Mucosa of descending colon (tissue), 3 donors: ENCODE measurements around the gene CAMKK1. TPM values are rescaled to one million over a fixed set of nuclear protein-coding genes. Genes with fewer than 3 reads are reported as not detected.

ENCODE experiments used
- ATAC-seq: fragments of 200-7000 bp; cut with Tn5 transposase; one replicate; pipeline ENCODE4 v1.9.1; 2020; ENCODE audit warnings: mild to moderate bottlenecking, moderate library complexity
- DNase-seq, 3 donors: peaks; one replicate each; pipeline ENCODE4 v3.0.0-alpha.2; 2020
- H3K36me3 ChIP-seq: fragments of 200-600 bp; one replicate; pipeline ENCODE4 v1.8.0; 2021; ENCODE audit warnings: low read depth, mild to moderate bottlenecking
- H3K4me1 ChIP-seq: fragments of 200-600 bp; one replicate; pipeline ENCODE4 v1.8.0; 2021; ENCODE audit warnings: low read depth, mild to moderate bottlenecking
- H3K4me3 ChIP-seq: fragments of 200-600 bp; one replicate; pipeline ENCODE4 v1.8.0; 2021; ENCODE audit warnings: mild to moderate bottlenecking
- H3K9me3 ChIP-seq: fragments of 200-600 bp; one replicate; pipeline ENCODE4 v1.8.0; 2021; ENCODE audit warnings: mild to moderate bottlenecking
- intact Hi-C, 2 donors: fragments of 100-400 bp; cut with DNase I in 1 of 2; cut with micrococcal nuclease in 1 of 2; formaldehyde crosslinking; loops; one replicate each; pipeline versions ENCODE4 v1.11.0 to v1.11.1; 2022; cut with DNase I, micrococcal nuclease
- long read RNA-seq, 2 donors: library from polyadenylated mRNA; unstranded; transcript quantifications; one replicate each; pipeline ENCODE4 v2.0.0, GENCODE V29; 2019 to 2021
- total RNA-seq, 3 donors: library from RNA; stranded (reverse); fragmentation: NEBNext Ultra II Directional in 2 of 3; extraction: Animal tissue kit (Norgen Biotek cat#: 25700) in 2 of 3; gene quantifications; one replicate each; pipeline versions ENCODE4 v1.2.1 to v1.2.4, GENCODE V29; 2021 to 2023
- TF ChIP-seq, protein P1 (sequence below): fragments of 200-600 bp; IDR thresholded peaks from one replicate; pipeline ENCODE4 v1.8.0; 2022; ENCODE audit warnings: antibody characterized with exemption, mild to moderate bottlenecking
- donor health status: DM: no; HTN: no; CAD: no; lungs with moderate emphysema.
- donor health status: DM: no; HTN: no; CAD: no.
- donor health status: DM: no; HTN: yes; CAD: no.

CAMKK1 gene
- total RNA-seq: 10 to 100 TPM in 1 of 3 donors, 1 to 10 TPM in 2; 4.8 to 11.6 (median 6.2) TPM
- long read RNA-seq, donor 1, partial matches to known transcripts: 8 of 14 reads
- long read RNA-seq, donor 1, other reads (novel, unspliced or antisense): 6 of 14 reads
- long read RNA-seq, donor 2, partial matches to known transcripts: 1 of 3 reads
- long read RNA-seq, donor 2, other reads (novel, unspliced or antisense): 2 of 3 reads

DNA sequence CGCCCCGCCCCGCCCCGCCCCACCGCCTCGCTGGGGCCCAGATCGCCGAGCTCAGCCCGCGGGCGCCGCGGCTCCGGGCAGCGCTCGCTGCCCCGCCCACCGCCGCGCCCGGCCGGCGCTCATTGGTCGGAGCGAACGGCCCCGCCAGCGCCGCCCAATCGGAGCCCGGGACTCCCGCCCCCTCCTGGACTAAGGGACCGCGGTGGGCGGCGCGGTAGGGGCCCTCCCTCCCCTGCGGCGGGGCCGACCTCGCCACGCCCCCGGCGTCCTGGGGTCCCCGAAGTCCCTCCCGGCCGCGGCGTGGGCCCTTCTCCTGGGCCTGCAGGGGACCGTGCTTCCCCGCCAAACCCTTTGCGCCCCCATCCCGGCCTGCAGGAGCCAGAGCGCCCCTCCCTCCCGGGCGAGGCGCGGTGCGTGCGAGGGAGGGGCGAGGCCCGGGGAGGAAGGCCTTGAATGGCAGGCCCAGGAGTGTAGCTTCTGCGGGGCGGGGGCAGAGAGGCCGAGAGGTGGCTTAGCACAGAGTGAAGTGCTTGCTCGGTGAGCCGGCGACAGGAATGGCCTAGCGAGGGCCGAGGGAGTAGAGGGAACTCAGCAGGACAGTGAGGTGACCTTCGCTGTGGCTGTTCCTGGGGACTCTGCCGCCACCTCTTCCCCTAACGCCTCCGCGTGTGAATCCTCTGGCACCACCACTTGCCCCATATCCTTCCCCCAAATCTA, at the start of gene CAMKK1:
Gene CAMKK1 (minus strand): TSS at position 51 of the 717 bp plus-strand sequence. CDS start 7,366 bp downstream, outside the sequence.
- ATAC-seq: peak; percentile 76
- DNase-seq: peak; percentile 93 to 95 (median 93)
- Histone ChIP-seq H3K9me3 (no peaks in the 10 kb centered on the region), H3K36me3 (no peaks in the 10 kb centered on the region), H3K4me3 (peak within 1 kb of the TSS; percentile 30), H3K4me1 (peaks cover 48% of the 10 kb centered on the region)
- intact Hi-C loops: no loop called here
- TF ChIP-seq, protein P1, sequence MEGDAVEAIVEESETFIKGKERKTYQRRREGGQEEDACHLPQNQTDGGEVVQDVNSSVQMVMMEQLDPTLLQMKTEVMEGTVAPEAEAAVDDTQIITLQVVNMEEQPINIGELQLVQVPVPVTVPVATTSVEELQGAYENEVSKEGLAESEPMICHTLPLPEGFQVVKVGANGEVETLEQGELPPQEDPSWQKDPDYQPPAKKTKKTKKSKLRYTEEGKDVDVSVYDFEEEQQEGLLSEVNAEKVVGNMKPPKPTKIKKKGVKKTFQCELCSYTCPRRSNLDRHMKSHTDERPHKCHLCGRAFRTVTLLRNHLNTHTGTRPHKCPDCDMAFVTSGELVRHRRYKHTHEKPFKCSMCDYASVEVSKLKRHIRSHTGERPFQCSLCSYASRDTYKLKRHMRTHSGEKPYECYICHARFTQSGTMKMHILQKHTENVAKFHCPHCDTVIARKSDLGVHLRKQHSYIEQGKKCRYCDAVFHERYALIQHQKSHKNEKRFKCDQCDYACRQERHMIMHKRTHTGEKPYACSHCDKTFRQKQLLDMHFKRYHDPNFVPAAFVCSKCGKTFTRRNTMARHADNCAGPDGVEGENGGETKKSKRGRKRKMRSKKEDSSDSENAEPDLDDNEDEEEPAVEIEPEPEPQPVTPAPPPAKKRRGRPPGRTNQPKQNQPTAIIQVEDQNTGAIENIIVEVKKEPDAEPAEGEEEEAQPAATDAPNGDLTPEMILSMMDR: no peak

DNA sequence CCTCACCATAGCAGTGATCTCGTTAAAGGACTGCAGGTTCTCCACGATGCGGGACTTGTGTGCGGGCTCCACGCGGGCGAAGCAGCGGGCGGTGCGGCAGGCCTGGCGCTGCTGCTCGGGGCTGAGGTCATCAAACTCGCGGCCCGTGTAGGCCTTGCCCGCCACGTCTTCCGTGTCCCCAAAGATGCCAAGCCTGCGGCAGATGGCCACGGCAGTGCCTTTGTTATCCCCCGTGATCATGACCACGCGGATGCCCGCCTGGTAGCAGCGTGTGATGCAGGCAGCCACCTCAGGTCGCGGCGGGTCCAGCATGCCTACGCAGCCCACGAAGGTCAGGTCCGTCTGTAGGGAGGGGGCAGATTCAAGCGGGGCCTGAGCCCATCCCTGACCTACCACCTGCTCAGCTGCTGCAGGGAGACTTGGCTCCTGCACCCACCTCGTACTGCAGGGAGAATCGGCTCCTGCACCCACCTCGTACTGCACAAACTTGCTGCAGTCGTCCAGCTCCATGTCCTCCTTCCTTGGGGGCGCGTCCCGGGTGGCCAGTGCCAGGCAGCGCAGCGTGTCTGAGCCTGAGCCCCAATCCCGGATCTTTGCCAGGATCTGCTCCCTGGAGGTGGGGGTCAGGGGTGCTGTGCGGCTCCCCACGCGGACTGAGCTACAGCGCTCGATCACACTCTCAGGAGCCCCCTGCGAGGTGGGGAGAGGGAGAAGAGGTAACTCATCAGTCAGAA, 48.3 kb upstream of the CAMKK1 start:
- ATAC-seq (no peak), DNase-seq (no peak)
- Histone ChIP-seq H3K4me3 (no peak overlapping the region), H3K9me3 (no peaks in the 10 kb centered on the region), H3K4me1 (no peaks in the 10 kb centered on the region), H3K36me3 (no peaks in the 10 kb centered on the region)
- TF ChIP-seq, protein P1: no peak
- intact Hi-C loops: no loop called here

DNA sequence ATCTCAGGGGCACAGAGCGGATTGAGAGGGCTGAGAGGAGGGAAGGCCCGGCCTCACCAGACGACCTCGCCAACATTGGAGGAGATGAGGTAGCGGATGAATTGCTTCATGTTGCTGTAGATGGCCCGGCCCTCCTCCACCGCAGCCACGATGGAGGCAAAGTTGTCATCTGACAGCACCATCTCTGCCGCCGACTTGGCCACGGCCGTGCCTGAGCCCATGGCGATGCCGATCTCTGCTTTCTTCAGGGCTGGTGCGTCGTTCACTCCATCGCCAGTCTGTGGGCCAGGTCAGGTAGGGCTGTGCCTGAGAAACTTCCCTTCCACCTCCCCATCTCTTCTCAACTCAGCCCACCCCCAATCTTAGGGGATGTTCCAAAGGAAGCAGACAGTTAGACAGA, 44.5 kb upstream of the CAMKK1 start:
- Histone ChIP-seq H3K9me3 (no peaks in the 10 kb centered on the region), H3K4me3 (no peak overlapping the region), H3K4me1 (no peaks in the 10 kb centered on the region), H3K36me3 (no peaks in the 10 kb centered on the region)
- TF ChIP-seq, protein P1: no peak
- intact Hi-C loops: loop anchor here in 1 of 2 donors (10.0 kb wide), 1 partner anchor 67 kb away; no protein-coding TSS in a partner anchor
- DNase-seq (no peak), ATAC-seq (no peak)

DNA sequence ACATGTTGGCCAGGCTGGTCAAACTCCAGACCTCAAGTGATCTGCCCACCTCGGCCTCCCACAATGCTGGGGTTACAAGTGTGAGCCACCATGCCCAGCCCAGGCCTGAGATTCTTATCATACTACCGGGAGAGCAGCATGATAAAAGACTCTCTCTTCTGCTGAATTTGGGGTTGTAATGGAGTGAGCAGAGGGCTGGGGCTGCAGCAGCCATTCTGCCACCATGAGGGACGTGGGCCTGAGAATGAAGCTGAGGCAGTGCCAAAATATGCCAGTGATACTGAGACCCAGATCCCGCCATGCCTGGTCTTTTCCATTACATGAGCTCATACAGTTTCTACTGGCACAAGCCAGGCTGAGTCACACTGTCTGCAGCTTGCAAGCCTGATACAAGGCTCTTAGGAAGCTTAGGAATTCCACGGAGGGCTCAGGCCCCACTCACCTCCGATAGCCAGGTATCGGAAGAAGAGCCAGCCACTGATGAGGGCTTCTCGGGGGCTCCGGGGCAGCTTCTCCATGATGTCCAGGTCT, 43.0 kb upstream of the CAMKK1 start:
- DNase-seq (no peak), ATAC-seq (no peak)
- Histone ChIP-seq H3K4me1 (no peaks in the 10 kb centered on the region), H3K9me3 (no peaks in the 10 kb centered on the region), H3K36me3 (no peaks in the 10 kb centered on the region), H3K4me3 (no peak overlapping the region)
- TF ChIP-seq, protein P1: no peak
- intact Hi-C loops: loop anchor here in 1 of 2 donors (10.0 kb wide), 1 partner anchor 69 kb away; no protein-coding TSS in a partner anchor

DNA sequence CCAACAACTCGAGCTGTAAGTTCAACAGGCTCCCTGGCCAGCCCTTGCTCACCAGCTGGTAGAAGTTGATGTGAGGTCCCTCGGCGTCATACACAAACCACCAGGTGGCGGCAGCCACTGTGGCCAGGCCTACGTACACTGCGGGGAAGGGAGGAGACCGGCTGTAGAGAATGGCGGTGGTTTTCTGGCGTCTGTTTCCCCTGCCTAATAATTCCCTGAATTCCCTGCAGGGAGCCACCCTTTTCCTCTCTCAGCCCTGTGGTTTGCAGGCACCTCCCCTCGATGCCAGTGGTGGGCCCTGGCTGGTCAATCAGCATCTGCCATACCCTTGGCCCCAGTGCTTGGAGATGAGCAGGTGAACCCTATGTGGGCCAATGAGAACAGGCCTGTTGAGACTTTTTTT, 42.3 kb upstream of the CAMKK1 start:
- Histone ChIP-seq H3K4me3 (no peak overlapping the region), H3K4me1 (no peaks in the 10 kb centered on the region), H3K36me3 (no peaks in the 10 kb centered on the region), H3K9me3 (no peaks in the 10 kb centered on the region)
- peak in 2 of 3 donors; percentile 82 to 83 for DNase-seq
- TF ChIP-seq, protein P1: peak; percentile 28
- intact Hi-C loops: loop anchor here in 1 of 2 donors (10.0 kb wide), 1 partner anchor 70 kb away; no protein-coding TSS in a partner anchor
- ATAC-seq: peak; percentile 92
